Coronary artery (tissue), 2 donors: Measurements from ENCODE around the gene TRIM17.

Experiments used
- DNase-seq: peaks from one replicate; pipeline ENCODE4 v3.0.0-alpha.2; 2017; ENCODE audit warnings: low spot score
- H3K27ac ChIP-seq, 2 donors: fragments of 200-600 bp; sonication (generic); one replicate each; pipeline ENCODE4 v1.5.1; 2016 to 2019
- H3K4me3 ChIP-seq: fragments of 200-600 bp; sonication (generic); 2 replicates; pipeline ENCODE4 v1.5.1; 2016; ENCODE audit warnings: mild to moderate bottlenecking, moderate library complexity
- TF ChIP-seq, protein P1 (sequence below): fragments of 200-600 bp; sonication (generic); IDR thresholded peaks from one replicate; pipeline ENCODE4 v1.5.1; 2019; ENCODE audit warnings: antibody characterized with exemption

Gene TRIM17

GRCh38 chr1:228405200-228405978 is 11.3 kb downstream of the TRIM17 start:
- TF ChIP-seq, protein P1, sequence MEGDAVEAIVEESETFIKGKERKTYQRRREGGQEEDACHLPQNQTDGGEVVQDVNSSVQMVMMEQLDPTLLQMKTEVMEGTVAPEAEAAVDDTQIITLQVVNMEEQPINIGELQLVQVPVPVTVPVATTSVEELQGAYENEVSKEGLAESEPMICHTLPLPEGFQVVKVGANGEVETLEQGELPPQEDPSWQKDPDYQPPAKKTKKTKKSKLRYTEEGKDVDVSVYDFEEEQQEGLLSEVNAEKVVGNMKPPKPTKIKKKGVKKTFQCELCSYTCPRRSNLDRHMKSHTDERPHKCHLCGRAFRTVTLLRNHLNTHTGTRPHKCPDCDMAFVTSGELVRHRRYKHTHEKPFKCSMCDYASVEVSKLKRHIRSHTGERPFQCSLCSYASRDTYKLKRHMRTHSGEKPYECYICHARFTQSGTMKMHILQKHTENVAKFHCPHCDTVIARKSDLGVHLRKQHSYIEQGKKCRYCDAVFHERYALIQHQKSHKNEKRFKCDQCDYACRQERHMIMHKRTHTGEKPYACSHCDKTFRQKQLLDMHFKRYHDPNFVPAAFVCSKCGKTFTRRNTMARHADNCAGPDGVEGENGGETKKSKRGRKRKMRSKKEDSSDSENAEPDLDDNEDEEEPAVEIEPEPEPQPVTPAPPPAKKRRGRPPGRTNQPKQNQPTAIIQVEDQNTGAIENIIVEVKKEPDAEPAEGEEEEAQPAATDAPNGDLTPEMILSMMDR, result no peak
- DNase-seq, result peak; percentile 63
- H3K27ac ChIP-seq, result peak overlapping the region; percentile 46 to 89
- H3K4me3 ChIP-seq, result peak overlapping the region; percentile 86

DNA sequence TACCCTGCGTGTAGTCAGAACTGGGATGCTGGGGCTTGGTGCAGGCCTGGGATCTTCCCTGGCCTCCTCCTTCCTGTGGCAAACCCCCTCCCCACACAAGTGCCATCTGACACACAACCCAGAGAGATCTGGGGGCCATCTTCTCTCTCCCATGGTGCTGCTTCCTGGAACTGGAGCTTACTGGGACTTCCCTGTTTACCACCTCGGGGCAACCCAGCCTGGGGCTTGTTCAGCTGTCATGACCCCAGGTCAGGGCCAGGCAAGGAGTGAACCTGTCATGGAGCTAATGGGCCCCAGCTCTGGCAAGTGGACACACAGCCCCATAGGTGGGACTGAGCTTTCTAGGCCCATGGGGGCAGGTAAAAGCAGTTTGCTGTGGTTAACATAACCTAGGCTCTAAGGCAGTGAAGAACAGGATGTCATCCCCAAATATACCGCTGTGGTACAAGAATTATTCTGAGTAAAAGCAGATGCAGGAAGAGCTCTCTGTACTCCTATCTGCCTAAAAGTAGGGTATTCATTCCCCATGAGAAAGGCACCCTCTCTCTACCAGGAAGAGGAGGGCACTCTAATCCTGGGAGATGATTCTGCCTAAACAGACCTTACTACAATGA is 12.4 kb downstream of the TRIM17 start:
- peak; percentile 50 for DNase-seq
- H3K27ac ChIP-seq, result no peak overlapping the region
- TF ChIP-seq, protein P1, result no peak
- H3K4me3 ChIP-seq, result no peak overlapping the region

DNA sequence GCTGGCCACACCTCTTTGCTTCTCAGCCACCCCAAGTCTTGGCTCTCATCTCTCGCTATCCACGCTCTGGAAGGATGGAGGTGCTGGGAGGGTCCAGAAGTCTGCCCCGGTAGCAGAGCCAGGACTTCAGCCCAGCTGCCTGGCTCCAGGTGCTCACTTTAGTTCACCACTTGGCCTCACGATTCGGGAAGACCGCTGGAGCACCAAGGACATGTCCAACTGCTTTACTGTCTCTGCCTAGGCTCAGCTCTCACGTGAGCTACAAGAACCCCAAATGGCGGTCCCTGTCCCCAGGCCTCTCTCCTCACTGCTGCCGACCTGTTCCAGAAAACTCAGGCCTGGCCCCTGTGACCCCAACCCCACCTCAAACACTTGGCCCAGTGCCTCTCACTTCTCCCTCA is 13.4 kb downstream of the TRIM17 start:
- no peak overlapping the region for H3K4me3 ChIP-seq
- no peak overlapping the region for H3K27ac ChIP-seq
- TF ChIP-seq, protein P1, result no peak
- peak; percentile 68 for DNase-seq

GRCh38 chr1:228402641-228403025 is 14.0 kb downstream of the TRIM17 start:
- DNase-seq, result peak; percentile 33
- Histone ChIP-seq H3K4me3 (no peak overlapping the region), H3K27ac (no peak overlapping the region)
- TF ChIP-seq, protein P1, result no peak

- Histone ChIP-seq H3K4me3 (no peak overlapping the region), H3K27ac (no peak overlapping the region)
- DNase-seq, result peak; percentile 59
- TF ChIP-seq, protein P1, result no peak
Observed at GRCh38 chr1:228401782-228402640, 14.7 kb downstream of the TRIM17 start.

GRCh38 chr1:228400692-228401454 is 15.8 kb downstream of the TRIM17 start:
- Histone ChIP-seq H3K4me3 (no peak overlapping the region), H3K27ac (no peak overlapping the region)
- TF ChIP-seq, protein P1, result no peak
- DNase-seq, result peak; percentile 54
